GM19351 (cell line): Measurements from ENCODE around the gene ADNP.

Source experiments
- ATAC-seq: cut with Tn5 transposase; IDR thresholded peaks from one replicate; pipeline ENCODE4 v1.9.1; 2021; ENCODE audit warnings: mild to moderate bottlenecking, moderate library complexity; ENCODE audit not compliant: unreplicated experiment

ADNP gene

GRCh38 chr20:50932691-50933280 is 1.5 kb upstream of the ADNP start:
- no peak for ATAC-seq

DNA sequence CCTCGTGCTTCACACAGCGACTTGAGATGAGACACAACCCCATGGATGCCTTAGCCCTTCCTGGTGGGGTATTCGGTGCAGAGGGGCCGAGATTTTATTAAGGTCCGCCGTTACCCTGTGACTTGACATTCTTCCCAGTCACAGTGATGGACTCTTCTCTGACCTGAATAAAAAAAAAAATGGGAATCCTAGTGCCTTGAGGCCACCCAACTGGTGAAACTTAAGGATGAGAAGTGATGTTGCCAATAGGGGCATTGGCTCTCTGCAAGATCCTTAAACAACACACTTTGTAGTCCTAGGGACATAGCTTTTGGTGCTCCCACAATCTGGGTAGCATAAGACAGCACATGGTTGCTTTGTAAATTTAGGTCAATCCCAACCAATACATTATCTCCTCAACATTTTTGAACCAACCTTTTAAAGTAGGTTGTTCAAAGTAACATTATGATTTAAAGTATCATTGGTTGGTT is 814 bp upstream of the ADNP start:
- ATAC-seq, result no peak

- ATAC-seq, result peak; percentile 19
These were observed 296 bp downstream of the ADNP start for GRCh38 chr20:50930976-50931305.

DNA sequence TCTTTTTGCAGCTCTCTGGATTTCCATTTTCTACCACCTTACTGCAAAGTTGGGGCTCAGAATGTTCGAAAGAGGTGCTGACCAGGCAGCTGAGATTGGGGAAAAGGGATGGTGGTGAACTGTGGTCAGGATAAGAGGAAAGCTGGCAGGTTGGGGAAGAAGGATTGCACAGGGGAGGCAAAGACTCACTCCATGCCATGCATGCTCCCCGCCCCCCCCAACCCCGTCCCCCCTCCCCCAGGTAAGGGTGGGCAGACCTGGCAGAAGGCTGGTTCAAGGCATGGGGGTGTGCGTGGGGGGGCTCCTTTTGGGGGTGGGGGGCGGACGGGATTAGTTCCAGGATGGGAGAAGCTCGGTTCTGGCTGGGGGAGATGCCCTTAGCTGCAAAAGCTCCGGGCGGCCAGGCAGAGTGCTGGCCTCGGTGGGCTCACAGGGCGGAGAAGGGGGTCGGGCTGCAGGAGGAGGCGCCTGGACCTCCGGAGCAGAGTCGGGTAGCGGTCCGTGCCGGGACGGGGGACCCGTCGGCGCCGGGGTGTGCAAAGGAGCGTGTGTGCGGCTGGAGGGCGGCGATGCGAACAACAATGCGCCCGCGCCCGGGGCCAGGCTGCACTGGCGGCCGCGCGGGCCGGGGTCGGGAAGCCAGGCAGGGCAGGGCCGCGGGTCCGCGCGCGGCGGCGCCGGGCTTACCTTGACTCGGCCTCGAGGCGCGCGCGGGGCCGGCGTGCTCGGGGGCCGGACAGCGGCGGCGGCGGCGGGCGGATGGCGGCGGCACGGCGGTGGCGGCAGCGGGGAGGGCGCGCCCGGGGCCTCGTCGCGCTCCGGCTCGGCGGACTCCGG is 880 bp downstream of the ADNP start:
- peak; percentile 3 for ATAC-seq

DNA sequence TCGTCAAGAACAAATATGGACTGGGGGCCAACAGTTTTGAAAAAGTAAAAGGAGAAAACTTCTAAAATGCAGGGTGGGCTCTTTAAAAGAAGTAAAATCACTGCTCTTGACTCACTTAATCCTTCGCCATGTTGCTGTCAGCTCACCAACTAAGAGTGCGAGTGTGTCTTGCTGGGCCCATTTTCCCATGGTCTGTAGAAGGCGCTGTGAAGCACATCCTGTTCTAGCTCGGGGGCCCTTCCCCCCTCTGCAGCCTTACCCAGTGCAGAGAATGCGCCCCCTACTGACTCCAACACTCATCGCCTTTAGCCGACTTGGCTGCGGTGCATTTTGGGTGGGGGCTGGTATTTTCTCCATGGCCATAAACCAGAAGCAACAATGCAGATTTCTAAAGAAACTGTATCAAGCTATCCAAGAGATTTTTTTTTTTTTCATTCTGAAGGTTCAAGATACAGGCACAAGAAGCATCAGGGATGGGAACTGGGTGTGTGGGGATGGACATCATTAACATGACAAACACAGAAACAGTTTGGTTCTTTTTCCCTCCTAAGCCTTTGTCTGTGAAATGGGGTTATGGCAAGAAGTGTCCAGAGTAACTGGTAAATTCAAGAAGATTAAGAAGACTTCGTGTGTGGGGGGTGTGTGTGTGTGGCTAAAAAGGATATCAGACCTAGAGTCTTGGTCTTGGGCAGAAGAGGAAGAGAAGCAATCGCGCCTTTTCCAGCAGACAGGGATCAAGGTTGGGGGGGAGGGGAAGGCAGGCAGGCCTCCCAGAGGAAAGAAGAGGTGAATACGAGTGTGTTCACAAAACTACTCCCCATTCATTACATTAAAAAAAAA is 1.7 kb downstream of the ADNP start:
- ATAC-seq, result peak; percentile 65

DNA sequence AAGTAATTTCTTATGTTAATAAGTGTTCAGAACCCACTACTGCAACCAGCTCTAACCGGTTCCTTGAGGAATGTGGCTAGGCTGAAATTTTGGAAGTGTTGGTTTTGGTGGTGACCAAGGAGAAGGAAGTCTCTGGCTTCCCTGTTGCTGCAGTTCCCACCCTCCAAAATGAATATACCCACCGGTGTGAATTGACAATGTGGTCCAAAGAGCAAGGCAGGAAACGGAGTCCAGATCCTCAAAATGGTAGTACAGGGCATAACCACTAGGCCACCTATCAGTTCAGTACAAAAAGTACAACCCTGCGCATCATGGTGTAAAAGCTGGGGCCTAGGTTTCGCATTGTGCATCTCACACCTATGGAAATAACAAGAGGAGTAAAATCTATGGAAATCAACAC is 2.8 kb downstream of the ADNP start:
- ATAC-seq, result no peak

- no peak for ATAC-seq
These were observed 4.7 kb downstream of the ADNP start for GRCh38 chr20:50926530-50926929.

- no peak for ATAC-seq
These were observed 6.8 kb downstream of the ADNP start for GRCh38 chr20:50924261-50924920.

GRCh38 chr20:50921803-50922501 is 9.3 kb downstream of the ADNP start:
- no peak for ATAC-seq

GRCh38 chr20:50920997-50921396 is 10.2 kb downstream of the ADNP start:
- ATAC-seq, result no peak

DNA sequence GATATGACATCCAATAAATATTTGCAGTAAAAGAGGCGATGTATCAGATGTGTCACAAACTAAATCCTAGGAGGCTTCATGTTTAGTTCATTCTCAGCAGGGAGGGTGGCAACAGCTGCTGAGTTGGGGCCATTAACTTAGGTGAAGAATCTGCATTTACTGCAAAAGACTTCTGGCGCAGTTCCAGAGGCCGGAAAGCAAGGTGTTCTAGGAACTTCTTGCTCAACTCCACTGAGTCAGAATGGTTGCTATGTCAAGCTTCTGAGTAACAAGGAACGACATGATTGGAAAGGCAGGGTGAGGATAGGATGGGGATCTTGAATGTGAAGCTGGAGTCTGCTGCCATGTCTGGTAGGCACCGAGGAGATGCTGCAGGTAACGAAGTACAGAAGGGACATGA is 11.7 kb downstream of the ADNP start:
- no peak for ATAC-seq

- no peak for ATAC-seq
These were observed 12.8 kb downstream of the ADNP start for GRCh38 chr20:50918403-50918802.

- no peak for ATAC-seq
These were observed 14.3 kb downstream of the ADNP start for GRCh38 chr20:50916934-50917333.

DNA sequence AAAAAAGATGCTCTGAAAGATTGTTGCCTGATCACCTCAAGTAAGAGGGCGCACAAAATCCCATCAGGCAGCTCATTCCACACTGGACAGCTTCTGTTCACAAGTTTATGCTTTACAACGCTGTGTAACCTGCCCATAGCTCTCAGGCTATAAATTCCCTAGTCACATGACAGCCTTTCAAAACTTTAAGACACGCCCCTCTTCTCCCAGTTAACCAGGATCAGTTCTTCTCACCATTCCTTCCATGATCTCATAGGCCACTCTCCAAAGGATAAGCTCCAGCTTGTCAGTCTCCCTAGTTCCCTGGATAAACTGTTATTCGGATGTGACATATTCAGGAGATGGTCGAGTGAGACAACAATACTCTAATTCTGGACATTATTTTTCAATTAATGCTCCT is 15.0 kb downstream of the ADNP start:
- no peak for ATAC-seq

- ATAC-seq, result no peak
These were observed 15.8 kb downstream of the ADNP start for GRCh38 chr20:50915424-50915823.

DNA sequence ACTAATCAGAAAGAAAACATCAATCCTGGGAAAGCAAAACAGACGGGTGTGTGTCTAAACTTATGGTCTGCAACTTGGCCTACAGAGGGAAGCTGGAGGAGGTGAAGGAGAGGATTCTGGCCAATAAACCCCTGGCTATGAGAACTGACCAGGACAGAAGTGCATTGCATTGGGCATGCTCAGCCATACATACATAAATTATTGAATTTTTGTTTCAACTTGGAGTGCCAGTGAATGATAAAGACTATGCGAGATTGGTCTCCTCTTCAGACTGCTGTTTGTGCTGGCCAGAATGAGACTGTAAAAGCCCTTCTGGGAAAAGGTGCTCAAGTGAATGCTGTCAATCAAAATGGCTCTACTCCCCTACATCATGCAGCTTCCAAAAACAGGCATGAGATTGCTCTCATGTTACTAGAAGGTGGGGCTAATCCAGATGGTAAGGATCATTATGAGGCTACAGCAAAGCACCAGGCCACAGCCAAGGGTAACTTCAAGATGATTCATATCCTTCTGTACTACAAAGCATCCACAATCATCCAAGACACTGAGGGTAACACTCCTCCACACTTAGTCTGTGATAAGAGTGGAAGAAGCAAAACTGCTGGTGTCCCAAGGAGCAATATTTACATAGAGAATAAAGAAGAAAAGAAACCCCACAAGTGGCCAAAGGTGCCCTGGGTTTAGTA is 17.4 kb downstream of the ADNP start:
- ATAC-seq, result no peak

DNA sequence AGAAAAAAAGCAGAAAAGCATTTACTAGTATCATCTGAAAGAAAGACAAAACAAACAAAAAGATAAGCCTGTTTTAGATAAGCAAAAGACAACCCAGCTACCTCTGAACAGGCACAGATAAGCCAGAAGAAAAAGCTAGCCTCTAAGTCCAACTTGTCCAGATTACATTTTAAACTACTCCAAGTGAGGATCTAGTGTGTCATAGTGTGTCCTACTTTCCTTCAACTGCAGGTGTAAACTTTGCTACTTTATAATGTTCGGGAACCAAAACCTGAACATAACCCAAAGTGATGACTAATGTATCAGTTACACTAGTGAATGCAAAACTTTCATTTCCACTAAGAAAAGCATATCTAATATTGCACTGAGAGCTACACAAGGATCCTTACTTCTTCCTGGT is 19.5 kb downstream of the ADNP start:
- ATAC-seq, result peak; percentile 60

DNA sequence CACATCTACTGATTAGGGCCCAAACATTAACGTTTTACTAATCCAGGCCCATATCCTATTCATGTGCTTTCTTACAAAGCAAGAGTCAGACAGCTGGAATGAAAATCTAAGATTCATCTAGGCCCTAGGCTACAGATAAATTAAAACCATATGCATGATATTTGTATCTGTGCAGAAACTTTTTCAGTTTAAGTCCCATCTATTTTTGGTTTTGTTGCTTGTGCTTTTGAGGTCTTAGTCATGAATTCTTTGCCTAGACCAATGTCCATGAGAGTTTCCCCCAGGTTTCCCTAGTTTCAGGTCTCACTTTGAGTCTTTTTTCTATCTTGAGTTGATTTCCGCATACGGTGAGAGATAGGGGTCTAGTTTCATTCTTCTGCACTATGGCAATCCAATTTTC is 20.2 kb downstream of the ADNP start:
- no peak for ATAC-seq

DNA sequence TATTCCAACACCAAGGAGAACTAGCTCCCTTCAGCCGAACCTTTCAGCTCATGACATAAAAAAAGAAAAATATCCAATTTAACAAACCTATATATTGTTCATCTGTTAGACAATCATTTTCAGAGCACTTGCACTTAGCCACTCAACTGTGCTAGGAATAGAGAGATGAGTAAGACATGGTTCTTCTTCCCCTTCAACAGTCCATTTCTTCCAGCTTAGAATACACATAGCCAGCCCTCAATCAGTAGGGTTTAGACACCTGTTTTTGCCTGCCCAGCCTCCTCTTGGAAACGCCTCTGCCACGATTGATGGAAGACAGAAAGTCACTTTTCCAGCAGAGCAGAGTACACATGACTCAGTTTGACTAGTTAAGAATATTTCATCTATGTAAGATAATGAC is 21.8 kb downstream of the ADNP start:
- ATAC-seq, result no peak

GRCh38 chr20:50904067-50904570 is 27.1 kb downstream of the ADNP start:
- ATAC-seq, result no peak
